ENCODE data around the gene TMEM39B. TPM values are rescaled to one million over a fixed set of nuclear protein-coding genes. Genes with fewer than 3 reads are reported as not detected.
A peak's percentile ranks its signal among the peaks of the same experiment; 100 is the strongest.

Gene TMEM39B
- total and polyA plus RNA-seq, 2 of the 4 experiments (the other 2 are of a cell fraction) = 6.5 to 28.7 TPM

- Histone ChIP-seq H2AFZ (replicated peaks; ENCODE audit: low read length, poor library complexity) (no peak overlapping the region), H3K4me2 (ENCODE audit: low read depth, low read length) (no peak overlapping the region), H3K27ac (ENCODE audit: insufficient read depth, low read length) (no peak overlapping the region), H3K4me1 (ENCODE audit: control insufficient read depth, insufficient read depth, low read length) (peaks cover 3% of the 10 kb centered on the region; the same call in 1 of the 2 replicates), H3K9me3 (ENCODE audit: control insufficient read depth, insufficient read depth, low read length) (no peaks in the 10 kb centered on the region), H3K9ac (ENCODE audit: low read depth, low read length) (no peak overlapping the region), H3K9me1 (ENCODE audit: insufficient read depth, low read length) (peaks cover 13% of the 10 kb centered on the region; the same call in 1 of the 2 replicates), H2BK15ac (ENCODE audit: low read depth, low read length) (no peak overlapping the region), H2BK120ac (ENCODE audit: low read depth, low read length) (no peak overlapping the region), H4K8ac (ENCODE audit: low read depth in 2 of 2, low read length in 2 of 2) (no peak overlapping the region), H2AK5ac (ENCODE audit: low read depth, low read length) (peak overlapping the region; percentile 3; the same call in 1 of the 2 replicates), H3K4ac (ENCODE audit: low read depth, low read length) (peak overlapping the region; percentile 4), H4K20me1 (ENCODE audit: insufficient read depth, low read length) (peaks cover 66% of the 10 kb centered on the region), H3K56ac (ENCODE audit: extremely low read depth, insufficient read depth, low read length) (no peak overlapping the region), H3K27me3 (ENCODE audit: control insufficient read depth, insufficient read depth, low read length) (no peaks in the 10 kb centered on the region), H2BK20ac (ENCODE audit: low read depth, low read length) (no peak overlapping the region), H4K91ac (ENCODE audit: insufficient read depth, low read depth, low read length) (0 out of 2 replicates have a peak overlapping the region, but pooled peaks have one; percentile 41), H3K4me3 (ENCODE audit: insufficient read depth, low read depth, low read length) (no peak overlapping the region), H2BK5ac (ENCODE audit: low read depth, low read length, poor library complexity, severe bottlenecking) (no peak overlapping the region), H4K5ac (ENCODE audit: low read depth, low read length) (no peak overlapping the region), H3K23ac (ENCODE audit: low read depth, low read length) (no peak overlapping the region), H3K14ac (replicated peaks; ENCODE audit: low read depth, low read length) (0 out of 2 replicates have a peak overlapping the region, but pooled peaks have one; percentile 67), H3K79me1 (ENCODE audit: low read depth in 1 of 2, low read length in 2 of 2) (peaks cover 23 to 74% of the 10 kb centered on the region in 2 experiments), H3K18ac (ENCODE audit: low read depth, low read length) (no peak overlapping the region), H2AK9ac (replicated peaks; ENCODE audit: low read depth, low read length, poor library complexity) (peak overlapping the region; percentile 28), H3K36me3 (ENCODE audit: control insufficient read depth, insufficient read depth, low read length) (no peaks in the 10 kb centered on the region; the same call in 1 of the 2 replicates)
- ATAC-seq (ENCODE audit: low read depth) (no peak), DNase-seq (peak; percentile 18)
- 89% methylated on average over 1 of the region's 5 CpGs; no CpG with 5 or more reads in 1 of the 2 experiments for WGBS, 2 experiments (ENCODE audit: extremely low coverage in 2 of 2, insufficient read length in 1 of 2)
- intact Hi-C loops (cut with micrococcal nuclease) (no loop called here), dilution Hi-C loops (cut with HindIII; ENCODE audit: low sequenced_read_pairs, unreplicated experiment) (no loop called here), in situ Hi-C loops (cut with MboI; ENCODE audit: low sequenced_read_pairs) (no loop called here)
- TF ChIP-seq CHD1 (IDR thresholded peaks at IDR 0.05; ENCODE audit: low read depth, low read length) (no peak), POLR2A (IDR thresholded peaks at IDR 0.05; ENCODE audit: low read depth, low read length) (no peak), RCOR1 (IDR thresholded peaks at IDR 0.05; ENCODE audit: insufficient replicate concordance, low read length) (no peak), BHLHE40 (IDR thresholded peaks at IDR 0.05; ENCODE audit: low read depth, low read length) (no peak)
- BruUV-seq (replicated peaks) = no TSS peak
- ChIA-PET POLR2A (ENCODE audit: unreplicated experiment) (no interaction called here), CTCF (no interaction called here)
Observed at GRCh38 chr1:32115496-32115895, 42.8 kb downstream of the TMEM39B start.

All from IMR-90 (cell line).